ENCODE data around the gene ITGAL. TPM values are rescaled to one million over a fixed set of nuclear protein-coding genes. Genes with fewer than 3 reads are reported as not detected.
"Not testable (repeated sequence)": the region's sequence is repeated elsewhere in the genome, so short reads cannot be mapped to it uniquely, and the experiment has no call there.

Gene ITGAL
- total and polyA plus RNA-seq, 2 experiments from 2014 or later = not detected

GRCh38 chr16:30458561-30459394 is 13.8 kb upstream of the ITGAL start:
- Histone ChIP-seq H3K9me3 (ENCODE audit: low read depth) (no peaks in the 10 kb centered on the region), H3K36me3 (no peaks in the 10 kb centered on the region), H3K4me3 (no peak overlapping the region), H3K27ac (no peak overlapping the region), H3K4me1 (ENCODE audit: low read depth) (no peaks in the 10 kb centered on the region), H3K27me3 (no peaks in the 10 kb centered on the region)
- no peak for DNase-seq (ENCODE audit: low read depth in 1 of 2, low spot score in 1 of 2)
- TF ChIP-seq, protein P1, sequence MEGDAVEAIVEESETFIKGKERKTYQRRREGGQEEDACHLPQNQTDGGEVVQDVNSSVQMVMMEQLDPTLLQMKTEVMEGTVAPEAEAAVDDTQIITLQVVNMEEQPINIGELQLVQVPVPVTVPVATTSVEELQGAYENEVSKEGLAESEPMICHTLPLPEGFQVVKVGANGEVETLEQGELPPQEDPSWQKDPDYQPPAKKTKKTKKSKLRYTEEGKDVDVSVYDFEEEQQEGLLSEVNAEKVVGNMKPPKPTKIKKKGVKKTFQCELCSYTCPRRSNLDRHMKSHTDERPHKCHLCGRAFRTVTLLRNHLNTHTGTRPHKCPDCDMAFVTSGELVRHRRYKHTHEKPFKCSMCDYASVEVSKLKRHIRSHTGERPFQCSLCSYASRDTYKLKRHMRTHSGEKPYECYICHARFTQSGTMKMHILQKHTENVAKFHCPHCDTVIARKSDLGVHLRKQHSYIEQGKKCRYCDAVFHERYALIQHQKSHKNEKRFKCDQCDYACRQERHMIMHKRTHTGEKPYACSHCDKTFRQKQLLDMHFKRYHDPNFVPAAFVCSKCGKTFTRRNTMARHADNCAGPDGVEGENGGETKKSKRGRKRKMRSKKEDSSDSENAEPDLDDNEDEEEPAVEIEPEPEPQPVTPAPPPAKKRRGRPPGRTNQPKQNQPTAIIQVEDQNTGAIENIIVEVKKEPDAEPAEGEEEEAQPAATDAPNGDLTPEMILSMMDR (IDR thresholded peaks at IDR 0.05; ENCODE audit: low read depth, low read length) = no peak

GRCh38 chr16:30459456-30459855 is 13.1 kb upstream of the ITGAL start:
- DNase-seq (ENCODE audit: low read depth in 1 of 2, low spot score in 1 of 2) = no peak
- no peaks in the 10 kb centered on the region for H3K4me1 ChIP-seq (ENCODE audit: low read depth)
- TF ChIP-seq, protein P1 (IDR thresholded peaks at IDR 0.05; ENCODE audit: low read depth, low read length) = no peak

GRCh38 chr16:30461426-30461825 is 11.1 kb upstream of the ITGAL start:
- DNase-seq (ENCODE audit: low read depth in 1 of 2, low spot score in 1 of 2); H3K36me3 ChIP-seq; H3K4me1 ChIP-seq (ENCODE audit: low read depth); H3K27ac ChIP-seq; H3K4me3 ChIP-seq; H3K9me3 ChIP-seq (ENCODE audit: low read depth); H3K27me3 ChIP-seq: not testable (repeated sequence)

More at GRCh38 chr16:30459456-30459855, 13.1 kb upstream of the ITGAL start:
- Histone ChIP-seq H3K36me3 (no peaks in the 10 kb centered on the region), H3K4me3 (no peak overlapping the region), H3K9me3 (ENCODE audit: low read depth) (no peaks in the 10 kb centered on the region), H3K27ac (no peak overlapping the region), H3K27me3 (no peaks in the 10 kb centered on the region)

DNA sequence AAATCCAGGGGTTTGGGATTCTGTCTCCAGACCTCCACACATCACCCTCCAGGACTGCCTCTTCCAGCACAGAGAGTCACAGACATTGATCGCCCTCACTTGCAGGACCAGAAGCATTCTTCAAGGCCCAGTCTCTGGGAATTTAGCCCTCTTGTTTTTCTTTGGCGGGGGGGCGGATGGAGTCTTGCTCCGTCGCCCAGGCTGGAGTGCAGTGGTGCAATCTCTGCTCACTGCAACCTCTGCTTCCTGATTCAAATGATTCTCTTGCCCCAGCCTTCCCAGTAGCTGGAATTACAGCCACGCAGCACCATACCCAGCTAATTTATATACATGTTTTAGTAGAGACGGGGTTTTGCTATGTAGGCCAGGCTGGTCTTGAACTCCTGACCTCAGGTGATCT is 8.5 kb upstream of the ITGAL start:
- no peak overlapping the region for H3K4me3 ChIP-seq
- no peak for DNase-seq (ENCODE audit: low read depth in 1 of 2, low spot score in 1 of 2)
- no peaks in the 10 kb centered on the region for H3K4me1 ChIP-seq (ENCODE audit: low read depth)
- TF ChIP-seq, protein P1 (IDR thresholded peaks at IDR 0.05; ENCODE audit: low read depth, low read length) = no peak
- H3K9me3 ChIP-seq (ENCODE audit: low read depth) = no peaks in the 10 kb centered on the region
- H3K27me3 ChIP-seq = no peaks in the 10 kb centered on the region
- H3K36me3 ChIP-seq = no peaks in the 10 kb centered on the region
- H3K27ac ChIP-seq = no peak overlapping the region

DNA sequence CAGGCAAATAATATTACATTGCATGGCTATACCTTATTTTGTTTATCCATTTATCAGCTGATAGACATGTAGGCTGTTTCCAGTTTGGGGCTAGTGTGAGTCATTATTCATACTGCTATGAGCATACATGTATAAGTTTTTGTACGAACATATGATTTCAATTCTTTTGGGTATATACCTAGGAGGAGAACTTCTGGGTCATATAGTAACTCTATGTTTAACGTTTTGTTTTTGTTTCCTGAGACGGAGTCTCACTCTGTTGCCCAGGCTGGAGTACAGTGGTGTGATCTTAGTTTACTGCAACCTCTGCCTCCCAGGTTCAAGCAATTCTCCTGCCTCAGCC is 2.4 kb upstream of the ITGAL start:
- Histone ChIP-seq H3K4me3 (no peak overlapping the region), H3K4me1 (ENCODE audit: low read depth) (no peaks in the 10 kb centered on the region), H3K27me3 (no peaks in the 10 kb centered on the region), H3K36me3 (no peaks in the 10 kb centered on the region), H3K9me3 (ENCODE audit: low read depth) (no peaks in the 10 kb centered on the region), H3K27ac (no peak overlapping the region)
- TF ChIP-seq, protein P1 (IDR thresholded peaks at IDR 0.05; ENCODE audit: low read depth, low read length) = no peak
- no peak for DNase-seq (ENCODE audit: low read depth in 1 of 2, low spot score in 1 of 2)

DNA sequence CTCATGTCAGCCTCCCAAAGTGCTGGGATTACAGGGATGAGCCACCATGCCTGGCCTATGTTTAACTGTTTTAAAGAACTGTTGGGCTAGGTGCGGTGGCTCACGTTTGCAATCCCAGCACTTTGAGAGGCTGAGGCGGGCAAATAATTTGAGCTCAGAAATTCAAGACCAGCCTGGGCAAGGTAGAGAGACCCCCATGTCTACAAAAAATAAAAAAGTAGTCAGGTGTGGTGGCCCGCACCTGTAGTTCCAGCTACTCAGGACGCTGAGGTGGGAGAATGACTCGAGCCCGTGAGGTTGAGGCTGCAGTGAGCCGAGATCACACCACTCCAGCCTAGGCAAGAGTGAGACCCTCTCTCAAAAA is 1.9 kb upstream of the ITGAL start:
- no peak overlapping the region for H3K27ac ChIP-seq
- no peaks in the 10 kb centered on the region for H3K9me3 ChIP-seq (ENCODE audit: low read depth)
- H3K4me3 ChIP-seq = no peak overlapping the region
- H3K27me3 ChIP-seq = no peaks in the 10 kb centered on the region
- H3K36me3 ChIP-seq = no peaks in the 10 kb centered on the region
- DNase-seq (ENCODE audit: low read depth in 1 of 2, low spot score in 1 of 2) = no peak
- TF ChIP-seq, protein P1 (IDR thresholded peaks at IDR 0.05; ENCODE audit: low read depth, low read length) = no peak
- H3K4me1 ChIP-seq (ENCODE audit: low read depth) = no peaks in the 10 kb centered on the region

All from cardiac muscle cell (in vitro differentiated cells and primary cell).